ENCODE results near the gene NACA.
A peak's percentile ranks its signal among the peaks of the same experiment; 100 is the strongest.

GRCh38 chr12:56687223-56688128, 37.6 kb downstream of the NACA start:
- TF ChIP-seq TSHZ2 (CRISPR knock-in tag; IDR thresholded peaks at IDR 0.05) (no peak), ZNF8 (CRISPR knock-in tag; IDR thresholded peaks at IDR 0.05) (no peak), PPARA (CRISPR knock-in tag; IDR thresholded peaks at IDR 0.05; ENCODE audit: borderline replicate concordance) (no peak), ZNF565 (CRISPR knock-in tag; conservative IDR thresholded peaks at IDR 0.05; ENCODE audit: low read depth) (no peak), TCF4 (CRISPR knock-in tag; IDR thresholded peaks at IDR 0.05; ENCODE audit: borderline replicate concordance) (no peak), TOX (CRISPR knock-in tag; IDR thresholded peaks at IDR 0.05; ENCODE audit: borderline replicate concordance) (no peak), ARNTL (CRISPR knock-in tag; IDR thresholded peaks at IDR 0.05; ENCODE audit: borderline replicate concordance, low read depth) (no peak), GLIS3 (CRISPR knock-in tag; IDR thresholded peaks at IDR 0.05) (no peak), PATZ1 (CRISPR knock-in tag; IDR thresholded peaks at IDR 0.05; ENCODE audit: borderline replicate concordance) (0 out of 2 replicates have a peak, but pooled peaks have one; percentile 17), ZFP3 (CRISPR knock-in tag; IDR thresholded peaks at IDR 0.05) (0 out of 2 replicates have a peak, but pooled peaks have one; percentile 23), ZFP30 (CRISPR knock-in tag; IDR thresholded peaks at IDR 0.05) (no peak)
- TF ChIP-seq, protein P1, sequence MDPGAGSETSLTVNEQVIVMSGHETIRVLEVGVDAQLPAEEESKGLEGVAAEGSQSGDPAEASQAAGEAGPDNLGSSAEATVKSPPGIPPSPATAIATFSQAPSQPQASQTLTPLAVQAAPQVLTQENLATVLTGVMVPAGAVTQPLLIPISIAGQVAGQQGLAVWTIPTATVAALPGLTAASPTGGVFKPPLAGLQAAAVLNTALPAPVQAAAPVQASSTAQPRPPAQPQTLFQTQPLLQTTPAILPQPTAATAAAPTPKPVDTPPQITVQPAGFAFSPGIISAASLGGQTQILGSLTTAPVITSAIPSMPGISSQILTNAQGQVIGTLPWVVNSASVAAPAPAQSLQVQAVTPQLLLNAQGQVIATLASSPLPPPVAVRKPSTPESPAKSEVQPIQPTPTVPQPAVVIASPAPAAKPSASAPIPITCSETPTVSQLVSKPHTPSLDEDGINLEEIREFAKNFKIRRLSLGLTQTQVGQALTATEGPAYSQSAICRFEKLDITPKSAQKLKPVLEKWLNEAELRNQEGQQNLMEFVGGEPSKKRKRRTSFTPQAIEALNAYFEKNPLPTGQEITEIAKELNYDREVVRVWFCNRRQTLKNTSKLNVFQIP (CRISPR knock-in tag; IDR thresholded peaks at IDR 0.05; ENCODE audit: borderline replicate concordance, low read depth), result no peak
- TF ChIP-seq, protein P2, sequence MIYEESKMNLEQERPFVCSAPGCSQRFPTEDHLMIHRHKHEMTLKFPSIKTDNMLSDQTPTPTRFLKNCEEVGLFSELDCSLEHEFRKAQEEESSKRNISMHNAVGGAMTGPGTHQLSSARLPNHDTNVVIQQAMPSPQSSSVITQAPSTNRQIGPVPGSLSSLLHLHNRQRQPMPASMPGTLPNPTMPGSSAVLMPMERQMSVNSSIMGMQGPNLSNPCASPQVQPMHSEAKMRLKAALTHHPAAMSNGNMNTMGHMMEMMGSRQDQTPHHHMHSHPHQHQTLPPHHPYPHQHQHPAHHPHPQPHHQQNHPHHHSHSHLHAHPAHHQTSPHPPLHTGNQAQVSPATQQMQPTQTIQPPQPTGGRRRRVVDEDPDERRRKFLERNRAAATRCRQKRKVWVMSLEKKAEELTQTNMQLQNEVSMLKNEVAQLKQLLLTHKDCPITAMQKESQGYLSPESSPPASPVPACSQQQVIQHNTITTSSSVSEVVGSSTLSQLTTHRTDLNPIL (CRISPR knock-in tag; IDR thresholded peaks at IDR 0.05; ENCODE audit: low read depth), result no peak

All from SK-N-SH treated with all-trans-retinoic acid at 6 μM for 48 hours (cell line).